SK-N-DZ (cell line): ENCODE results near the gene TOP3B. TPM values are rescaled to one million over a fixed set of nuclear protein-coding genes. Genes with fewer than 3 reads are reported as not detected.

Source experiments
- DNase-seq: peaks from one replicate; pipeline ENCODE4 v3.0.0-alpha.2; 2015; ENCODE audit warnings: low spot score
- polyA plus RNA-seq, 2 experiments: library from polyadenylated mRNA; depleted of rRNA; stranded (reverse); fragments of >200 nt; gene quantifications; 2 replicates each; pipeline ENCODE4 v1.2.3, GENCODE V29; 2014

TOP3B gene, protein sequence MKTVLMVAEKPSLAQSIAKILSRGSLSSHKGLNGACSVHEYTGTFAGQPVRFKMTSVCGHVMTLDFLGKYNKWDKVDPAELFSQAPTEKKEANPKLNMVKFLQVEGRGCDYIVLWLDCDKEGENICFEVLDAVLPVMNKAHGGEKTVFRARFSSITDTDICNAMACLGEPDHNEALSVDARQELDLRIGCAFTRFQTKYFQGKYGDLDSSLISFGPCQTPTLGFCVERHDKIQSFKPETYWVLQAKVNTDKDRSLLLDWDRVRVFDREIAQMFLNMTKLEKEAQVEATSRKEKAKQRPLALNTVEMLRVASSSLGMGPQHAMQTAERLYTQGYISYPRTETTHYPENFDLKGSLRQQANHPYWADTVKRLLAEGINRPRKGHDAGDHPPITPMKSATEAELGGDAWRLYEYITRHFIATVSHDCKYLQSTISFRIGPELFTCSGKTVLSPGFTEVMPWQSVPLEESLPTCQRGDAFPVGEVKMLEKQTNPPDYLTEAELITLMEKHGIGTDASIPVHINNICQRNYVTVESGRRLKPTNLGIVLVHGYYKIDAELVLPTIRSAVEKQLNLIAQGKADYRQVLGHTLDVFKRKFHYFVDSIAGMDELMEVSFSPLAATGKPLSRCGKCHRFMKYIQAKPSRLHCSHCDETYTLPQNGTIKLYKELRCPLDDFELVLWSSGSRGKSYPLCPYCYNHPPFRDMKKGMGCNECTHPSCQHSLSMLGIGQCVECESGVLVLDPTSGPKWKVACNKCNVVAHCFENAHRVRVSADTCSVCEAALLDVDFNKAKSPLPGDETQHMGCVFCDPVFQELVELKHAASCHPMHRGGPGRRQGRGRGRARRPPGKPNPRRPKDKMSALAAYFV
- polyA plus RNA-seq (2014; cell fraction: cytosol; rRNA removed) = 52.2 and 80.7 TPM in 2 replicates
- 398 and 530 TPM in 2 replicates for polyA plus RNA-seq (2014; cell fraction: nucleus; rRNA removed)

GRCh38 chr22:21982338-21982965, at the start of gene TOP3B:
TSS of gene TOP3B (minus strand) at chr22:21982787. CDS start at chr22:21975709, 7,078 bp downstream.
- peak; percentile 78 for DNase-seq

DNA sequence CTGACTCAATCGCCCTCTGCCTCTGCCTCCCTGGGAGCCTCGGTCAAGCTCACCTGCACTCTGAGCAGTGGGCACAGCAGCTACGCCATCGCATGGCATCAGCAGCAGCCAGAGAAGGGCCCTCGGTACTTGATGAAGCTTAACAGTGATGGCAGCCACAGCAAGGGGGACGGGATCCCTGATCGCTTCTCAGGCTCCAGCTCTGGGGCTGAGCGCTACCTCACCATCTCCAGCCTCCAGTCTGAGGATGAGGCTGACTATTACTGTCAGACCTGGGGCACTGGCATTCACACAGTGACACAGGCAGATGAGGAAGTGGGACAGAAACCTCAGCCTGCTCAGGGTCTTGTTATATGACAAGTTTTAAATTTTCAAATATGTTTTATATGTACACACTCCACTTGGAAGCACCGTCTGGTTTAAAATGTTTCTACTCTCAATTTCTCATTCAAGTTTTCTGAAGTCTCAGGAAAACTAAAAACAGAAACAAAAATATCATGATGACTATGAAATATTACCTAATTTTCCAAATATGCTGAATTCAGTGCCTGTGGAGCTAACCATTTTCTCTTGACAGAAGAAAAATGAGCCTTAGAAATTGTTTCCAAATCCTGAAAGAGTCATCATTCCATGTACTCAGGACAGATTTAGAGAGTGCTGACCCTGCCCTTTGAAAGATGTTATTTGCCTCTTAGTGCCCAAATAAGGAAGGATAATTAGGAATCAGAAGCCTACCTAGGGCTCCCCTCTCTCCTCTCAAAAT, 48.8 kb upstream of the TOP3B start:
- DNase-seq = no peak

GRCh38 chr22:22030493-22031182, 48.1 kb upstream of the TOP3B start:
- no peak for DNase-seq

- DNase-seq = no peak
These were observed 45.4 kb upstream of the TOP3B start for GRCh38 chr22:22027955-22028354.

DNA sequence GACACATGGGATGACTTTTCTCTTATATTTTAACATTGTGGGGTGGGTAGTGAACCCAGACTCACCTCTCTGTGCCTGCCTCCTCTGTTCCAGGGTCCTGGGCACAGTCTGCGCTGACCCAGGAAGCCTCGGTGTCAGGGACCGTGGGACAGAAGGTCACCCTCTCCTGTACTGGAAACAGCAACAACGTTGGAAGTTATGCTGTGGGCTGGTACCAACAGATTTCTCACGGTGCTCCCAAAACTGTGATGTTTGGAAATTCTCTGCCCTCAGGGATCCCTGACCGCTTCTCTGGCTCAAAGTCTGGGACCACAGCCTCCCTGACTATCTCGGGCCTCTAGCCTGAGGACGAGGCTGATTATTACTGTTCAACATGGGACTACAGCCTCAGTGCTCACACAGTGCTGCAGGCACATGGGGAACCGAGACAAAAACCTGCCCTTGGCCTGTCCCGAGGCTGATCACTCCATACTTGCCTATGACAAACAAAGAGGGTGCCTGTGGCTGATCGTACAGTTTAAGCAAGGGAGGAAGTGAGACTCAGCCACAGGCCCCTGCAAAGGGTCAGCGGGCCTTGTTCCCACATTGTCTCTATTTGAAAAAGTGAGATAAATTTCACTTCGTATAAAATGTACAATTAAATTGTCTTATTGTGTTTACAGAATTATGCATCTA, 43.7 kb upstream of the TOP3B start:
- DNase-seq = no peak

DNA sequence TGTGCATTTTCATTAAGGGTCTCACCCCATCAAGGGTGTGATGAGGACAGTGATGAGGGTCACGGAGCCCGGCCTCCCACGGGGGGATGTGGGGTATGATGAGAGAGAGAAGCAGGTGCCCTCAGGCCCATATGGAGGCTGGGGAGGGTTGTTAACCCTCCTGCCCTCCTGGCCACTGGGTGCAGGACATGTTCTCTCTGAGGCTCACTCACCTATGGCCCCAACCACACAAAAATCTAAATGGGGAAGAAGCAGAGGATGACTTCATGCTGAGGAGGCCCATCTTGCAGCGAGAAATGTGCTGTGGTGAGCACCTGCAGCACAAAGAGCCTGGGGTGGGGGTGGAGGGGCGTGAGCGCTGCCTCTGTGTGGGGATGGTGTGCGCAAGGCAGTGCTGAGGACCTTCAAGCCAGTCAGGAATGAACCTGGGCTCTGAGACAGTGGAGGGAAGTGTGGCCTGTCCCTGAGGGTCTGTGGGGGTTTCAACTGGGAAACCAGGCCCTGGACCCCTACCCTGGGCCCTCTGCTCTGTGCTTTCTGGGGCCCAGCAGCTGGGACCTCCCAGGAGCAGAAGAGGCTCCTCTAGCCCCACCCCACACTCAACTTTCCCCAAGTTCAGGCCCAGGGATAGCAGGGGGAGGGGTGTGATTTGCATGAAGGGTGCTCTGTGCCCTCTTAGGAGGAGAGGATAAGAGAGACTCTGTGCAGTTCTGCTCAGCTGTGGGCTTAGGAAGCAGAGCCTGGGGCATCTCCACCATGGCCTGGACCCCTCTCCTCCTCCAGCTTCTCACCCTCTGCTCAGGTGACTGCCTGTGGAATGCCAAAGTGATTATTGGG, 43.0 kb upstream of the TOP3B start:
- DNase-seq = no peak

- no peak for DNase-seq
These were observed 41.9 kb upstream of the TOP3B start for GRCh38 chr22:22024440-22024839.

DNA sequence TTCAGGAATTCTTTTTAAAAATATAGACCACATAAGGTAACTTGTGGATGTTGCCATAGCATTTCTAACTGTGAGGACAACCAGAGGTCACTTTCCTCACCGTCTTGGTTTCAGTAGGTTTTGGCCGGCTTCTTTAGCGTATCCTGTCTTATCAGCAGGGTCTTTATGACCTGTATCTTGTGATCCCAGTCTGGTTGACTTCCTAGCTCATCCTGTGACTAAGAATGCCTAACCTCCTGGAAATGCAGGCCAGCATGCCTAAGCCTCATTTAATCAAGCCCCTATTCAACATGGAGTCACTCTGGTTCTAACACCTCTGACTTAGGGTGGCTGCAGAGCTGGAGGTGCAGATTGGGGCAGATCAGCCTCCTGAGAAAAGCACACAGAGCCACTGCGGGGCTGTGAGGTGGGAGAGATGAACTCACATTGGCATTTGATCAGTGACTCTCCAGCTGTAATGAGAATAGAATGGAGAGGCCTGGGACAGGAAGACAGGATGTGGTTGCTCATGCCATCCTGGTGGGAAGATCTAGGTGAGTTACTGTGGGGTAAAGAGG, 41.1 kb upstream of the TOP3B start:
- no peak for DNase-seq

- DNase-seq = no peak
These were observed 40.5 kb upstream of the TOP3B start for GRCh38 chr22:22022947-22023534.

DNA sequence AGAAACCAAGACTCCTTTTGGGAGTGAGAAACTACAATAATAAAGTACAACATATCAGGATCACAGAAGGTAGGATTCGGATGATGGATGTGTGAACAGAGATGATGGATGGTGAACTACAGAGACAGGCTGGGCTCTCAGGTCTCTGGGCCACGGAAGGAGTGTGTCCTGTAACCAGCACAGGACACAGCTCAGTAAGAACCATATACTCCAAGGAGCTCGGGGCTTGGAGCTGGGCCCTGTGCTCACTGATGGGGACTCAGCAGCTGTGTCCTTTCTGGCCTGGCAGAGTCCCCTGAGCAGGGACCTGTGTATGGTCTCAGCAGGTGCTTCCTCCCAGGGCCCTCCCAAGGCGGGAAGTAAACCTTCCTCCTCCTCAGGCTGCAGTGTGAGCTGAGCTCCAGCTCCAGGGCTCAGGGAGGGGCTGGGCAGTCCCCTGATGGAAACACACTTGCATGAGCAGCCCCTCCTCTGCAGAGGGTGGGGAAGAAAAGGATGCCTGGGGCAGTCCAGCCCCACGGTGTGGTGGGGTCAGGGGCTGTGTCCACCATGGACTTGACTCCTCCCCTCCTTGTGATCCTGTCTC, 39.8 kb upstream of the TOP3B start:
- DNase-seq = no peak

- DNase-seq = no peak
These were observed 38.7 kb upstream of the TOP3B start for GRCh38 chr22:22021162-22021750.

GRCh38 chr22:22020425-22020852, 37.9 kb upstream of the TOP3B start:
- no peak for DNase-seq

DNA sequence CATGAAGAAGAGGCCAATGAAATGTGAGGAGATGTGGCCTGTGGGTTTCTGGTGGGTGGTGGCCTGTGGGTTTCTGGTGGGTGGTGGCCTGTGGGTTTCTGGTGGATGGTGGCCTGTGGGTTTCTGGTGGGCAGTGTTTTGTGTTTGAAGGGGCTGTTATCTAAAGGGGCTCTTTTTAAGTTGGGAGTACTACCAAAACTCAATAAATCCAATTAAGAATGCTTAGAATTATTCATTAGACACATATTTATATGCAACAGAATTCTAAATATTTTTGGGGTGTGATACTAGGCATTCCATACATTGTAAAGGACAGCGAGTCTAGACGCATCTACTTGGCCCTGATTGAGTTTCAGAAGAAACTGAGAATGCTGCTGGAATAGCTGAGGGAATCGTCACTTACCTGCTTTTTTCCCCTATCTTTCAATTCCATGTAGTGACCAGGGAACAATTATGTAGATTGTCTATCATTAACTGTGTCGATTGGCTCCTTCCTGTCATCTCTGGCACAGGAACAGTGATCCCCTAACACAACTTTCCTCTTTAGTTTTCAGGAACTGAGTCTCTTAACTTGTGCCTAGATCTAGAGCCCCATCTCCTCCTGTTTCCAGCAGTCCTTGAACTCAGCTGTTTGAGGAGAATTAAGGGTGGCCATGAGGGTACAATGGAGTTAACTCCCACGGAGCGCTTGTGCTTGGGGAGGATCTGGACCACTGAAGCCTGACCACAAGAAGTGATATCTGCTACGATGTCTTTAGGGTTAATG, 37.3 kb upstream of the TOP3B start:
- DNase-seq = no peak

GRCh38 chr22:22018825-22019658, 36.5 kb upstream of the TOP3B start:
- DNase-seq = no peak

- no peak for DNase-seq
These were observed 33.0 kb upstream of the TOP3B start for GRCh38 chr22:22015631-22016030.

DNA sequence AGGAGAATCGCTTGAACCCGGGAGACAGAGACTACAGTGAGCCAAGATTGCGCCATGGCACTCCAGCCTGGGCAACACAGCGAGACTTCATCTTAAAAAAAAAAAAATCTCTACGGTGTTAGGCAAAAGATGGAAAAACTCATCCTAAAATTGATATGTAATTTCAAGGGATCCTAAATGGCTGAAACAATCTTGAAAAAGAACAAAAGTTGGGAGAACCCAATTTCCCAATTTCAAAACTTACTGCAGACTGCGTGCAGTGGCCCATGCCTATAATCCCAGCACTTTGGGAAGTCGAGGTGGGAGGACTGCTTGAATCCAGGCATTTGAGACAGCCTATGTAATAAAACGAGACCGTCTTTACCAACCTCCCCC, 31.7 kb upstream of the TOP3B start:
- no peak for DNase-seq
